Measurements from ENCODE around the gene ZNF823. TPM values are rescaled to one million over a fixed set of nuclear protein-coding genes. Genes with fewer than 3 reads are reported as not detected.

The ZNF823 gene
- total RNA-seq, 4 donors from 2014 or later: 1.4 to 4.1 (median 2.6) TPM

GRCh38 chr19:11729586-11729985 is 9.2 kb downstream of the ZNF823 start:
- intact Hi-C loops (cut with DNase I; ENCODE audit: low total_unique reads): no loop called here
- in situ Hi-C loops (cut with MboI; ENCODE audit: low sequenced_read_pairs in 4 of 4): no loop called here
- Histone ChIP-seq H3K9me3 (no peaks in the 10 kb centered on the region), H3K36me3 (peaks cover 0 to 18% of the 10 kb centered on the region in 2 donors), H3K4me3 (no peak overlapping the region), H3K27me3 (no peaks in the 10 kb centered on the region), H3K4me1 (no peaks in the 10 kb centered on the region), H3K27ac (no peak overlapping the region)
- no peak for ATAC-seq
- DNase-seq: no peak
- TF ChIP-seq CTCF (IDR thresholded peaks at IDR 0.05 in 4 of 5, conservative IDR thresholded peaks at IDR 0.05 in 1 of 5): no peak
- no peak for TF ChIP-seq POLR2A (IDR thresholded peaks at IDR 0.05)

DNA sequence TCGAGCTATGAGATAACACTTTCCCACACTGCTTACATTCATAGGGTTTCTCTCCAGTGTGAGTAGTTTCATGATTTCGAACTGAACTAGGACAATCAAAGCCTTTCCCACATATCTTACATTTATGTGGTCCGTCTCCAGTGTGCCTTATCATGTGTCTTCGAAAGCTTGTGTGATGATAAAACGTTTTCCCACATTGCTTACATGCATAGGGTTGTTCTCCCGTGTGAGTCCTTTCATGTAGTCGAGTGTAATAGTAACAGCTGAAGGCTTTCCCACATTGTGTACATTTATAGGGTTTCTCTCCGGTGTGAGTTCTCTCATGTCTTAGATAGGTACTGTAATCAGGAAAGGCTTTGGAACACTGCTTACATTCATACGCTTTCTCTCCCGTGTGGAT is 16.3 kb downstream of the ZNF823 start:
- TF ChIP-seq CTCF (IDR thresholded peaks at IDR 0.05 in 4 of 5, conservative IDR thresholded peaks at IDR 0.05 in 1 of 5) (no peak), POLR2A (IDR thresholded peaks at IDR 0.05) (no peak)
- DNase-seq (no peak), ATAC-seq (no peak)
- H3K27me3 ChIP-seq: no peaks in the 10 kb centered on the region
- H3K4me1 ChIP-seq: no peaks in the 10 kb centered on the region
- no peak overlapping the region for H3K27ac ChIP-seq
- peaks cover 0 to 17% (median 0%) of the 10 kb centered on the region in 3 donors for H3K9me3 ChIP-seq
- no peak overlapping the region for H3K4me3 ChIP-seq
- H3K36me3 ChIP-seq: peaks cover 8 to 53% of the 10 kb centered on the region in 2 donors
- intact Hi-C loops (cut with DNase I; ENCODE audit: low total_unique reads) (no loop called here), in situ Hi-C loops (cut with MboI; ENCODE audit: low sequenced_read_pairs in 4 of 4) (no loop called here)

DNA sequence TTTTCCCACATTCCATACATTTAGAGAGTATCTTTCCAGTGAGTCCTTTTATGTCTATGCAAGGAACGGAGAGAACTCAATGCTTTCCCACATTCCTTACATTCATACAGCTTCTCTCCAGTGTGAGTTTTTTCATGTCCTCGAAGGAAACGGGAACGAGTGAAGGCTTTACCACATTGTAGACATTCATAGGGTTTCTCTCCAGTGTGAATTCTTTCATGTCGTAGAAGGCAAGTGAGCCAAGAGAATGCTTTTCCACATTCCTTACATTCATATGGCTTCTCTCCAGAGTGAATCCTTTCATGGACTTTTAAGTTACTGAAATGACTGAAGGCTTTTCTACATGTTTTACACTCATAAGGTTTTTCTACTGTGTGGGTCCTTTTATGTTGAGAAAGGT is 17.1 kb downstream of the ZNF823 start:
- DNase-seq (no peak), ATAC-seq (no peak)
- in situ Hi-C loops (cut with MboI; ENCODE audit: low sequenced_read_pairs in 4 of 4) (no loop called here), intact Hi-C loops (cut with DNase I; ENCODE audit: low total_unique reads) (no loop called here)
- no peak overlapping the region for H3K27ac ChIP-seq
- no peak overlapping the region for H3K4me3 ChIP-seq
- no peaks in the 10 kb centered on the region for H3K27me3 ChIP-seq
- H3K9me3 ChIP-seq: peaks cover 0 to 17% (median 0%) of the 10 kb centered on the region in 3 donors
- H3K36me3 ChIP-seq: peaks cover 8 to 46% of the 10 kb centered on the region in 2 donors
- no peaks in the 10 kb centered on the region for H3K4me1 ChIP-seq
- TF ChIP-seq POLR2A (IDR thresholded peaks at IDR 0.05) (no peak), CTCF (IDR thresholded peaks at IDR 0.05 in 4 of 5, conservative IDR thresholded peaks at IDR 0.05 in 1 of 5) (no peak)

- H3K4me3 ChIP-seq: no peak overlapping the region
- intact Hi-C loops (cut with DNase I; ENCODE audit: low total_unique reads): no loop called here
- in situ Hi-C loops (cut with MboI; ENCODE audit: low sequenced_read_pairs in 4 of 4): no loop called here
- no peaks in the 10 kb centered on the region for H3K9me3 ChIP-seq
- no peaks in the 10 kb centered on the region for H3K4me1 ChIP-seq
- no peak for DNase-seq
- no peak overlapping the region for H3K27ac ChIP-seq
- TF ChIP-seq CTCF (IDR thresholded peaks at IDR 0.05 in 4 of 5, conservative IDR thresholded peaks at IDR 0.05 in 1 of 5): no peak
- TF ChIP-seq POLR2A (IDR thresholded peaks at IDR 0.05): no peak
- no peaks in the 10 kb centered on the region for H3K36me3 ChIP-seq
- no peaks in the 10 kb centered on the region for H3K27me3 ChIP-seq
- ATAC-seq: no peak
Measured at GRCh38 chr19:11710313-11710712, 28.4 kb downstream of the ZNF823 start.

- no peaks in the 10 kb centered on the region for H3K9me3 ChIP-seq
- H3K36me3 ChIP-seq: no peaks in the 10 kb centered on the region
- H3K27me3 ChIP-seq: no peaks in the 10 kb centered on the region
- in situ Hi-C loops (cut with MboI; ENCODE audit: low sequenced_read_pairs in 4 of 4) (no loop called here), intact Hi-C loops (cut with DNase I; ENCODE audit: low total_unique reads) (no loop called here)
- H3K27ac ChIP-seq: no peak overlapping the region
- H3K4me1 ChIP-seq: no peaks in the 10 kb centered on the region
- ATAC-seq: no peak
- no peak for TF ChIP-seq CTCF (IDR thresholded peaks at IDR 0.05 in 4 of 5, conservative IDR thresholded peaks at IDR 0.05 in 1 of 5)
- TF ChIP-seq POLR2A (IDR thresholded peaks at IDR 0.05): no peak
- no peak for DNase-seq
- no peak overlapping the region for H3K4me3 ChIP-seq
Measured at GRCh38 chr19:11708457-11708856, 30.3 kb downstream of the ZNF823 start.

Data from gastrocnemius medialis (tissue), 4 donors.